ENCODE results near the gene ZFP82. TPM values are rescaled to one million over a fixed set of nuclear protein-coding genes. Genes with fewer than 3 reads are reported as not detected.

The ZFP82 gene
- total RNA-seq, 1 donor from 2014 or later: 48.5 TPM

DNA sequence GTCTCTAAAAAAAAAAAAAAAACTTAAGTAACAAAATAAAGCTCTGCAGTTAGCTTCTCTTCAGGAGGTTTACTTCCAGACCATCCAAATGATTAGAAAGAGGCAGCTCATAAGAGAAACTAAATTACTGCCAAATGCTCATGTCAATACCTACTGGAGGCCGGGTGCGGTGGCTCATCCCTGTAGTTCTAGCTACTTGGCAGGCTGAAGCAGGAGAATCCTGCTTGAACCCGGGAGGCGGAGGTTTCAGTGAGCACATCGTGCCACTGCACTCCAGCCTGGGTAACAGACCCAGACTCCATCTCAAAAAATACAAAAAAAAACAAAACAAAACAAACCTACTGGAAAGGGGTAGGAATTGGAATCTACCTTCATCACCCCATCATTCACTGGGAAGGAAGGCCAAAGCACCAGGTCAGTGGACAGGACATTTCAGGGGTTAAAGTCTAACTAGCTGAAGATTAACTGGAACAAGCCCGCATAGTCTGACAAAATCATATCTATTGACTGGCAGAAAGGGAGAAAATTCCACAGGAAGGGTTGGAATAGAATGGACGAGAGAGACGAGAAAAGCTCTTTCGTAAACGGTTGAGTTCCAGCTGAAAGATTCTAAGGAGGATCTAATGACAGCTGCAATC is 40.8 kb downstream of the ZFP82 start:
- DNase-seq (ENCODE audit: low spot score in 2 of 2): no peak
- FAIRE-seq: no peak

- DNase-seq (ENCODE audit: low spot score in 2 of 2) (no peak), FAIRE-seq (no peak)
Observed at GRCh38 chr19:36373638-36374156, 44.7 kb downstream of the ZFP82 start.

- FAIRE-seq: no peak
Observed at GRCh38 chr19:36371886-36372285, 46.6 kb downstream of the ZFP82 start.

DNA sequence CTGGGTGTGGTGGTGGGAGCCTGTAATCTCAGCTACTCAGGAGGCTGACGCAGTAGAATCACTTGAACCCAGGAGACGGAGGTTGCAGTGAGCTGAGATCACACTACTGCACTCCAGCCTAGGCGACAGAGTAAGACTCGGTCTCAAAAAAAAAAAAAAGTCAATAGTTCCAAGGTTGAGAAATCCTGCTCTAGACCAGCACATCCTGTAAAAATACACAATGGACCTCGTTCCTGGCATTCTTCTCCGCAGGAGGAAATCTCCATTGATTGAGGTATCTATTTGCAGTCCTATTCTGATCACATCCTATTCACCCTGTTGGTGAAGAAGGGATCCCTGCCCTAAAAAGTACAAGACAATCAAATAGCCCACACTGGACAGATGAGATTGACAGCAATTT is 54.6 kb downstream of the ZFP82 start:
- no peak for FAIRE-seq
- no peak for DNase-seq (ENCODE audit: low spot score in 2 of 2)

More at GRCh38 chr19:36371886-36372285, 46.6 kb downstream of the ZFP82 start:
- no peak for DNase-seq (ENCODE audit: low spot score in 2 of 2)

Other genes starting within 250 kb of the ZFP82 start
- 19.6 TPM for gene ZNF565, start 204.0 kb downstream of the ZFP82 start, total RNA-seq
- gene ZNF146, start 203.5 kb downstream of the ZFP82 start, total RNA-seq: 86.0 TPM
- gene ZFP14, start 39.4 kb downstream of the ZFP82 start, total RNA-seq: 65.6 TPM
- gene ZNF566, start 70.9 kb upstream of the ZFP82 start, total RNA-seq: 72.2 TPM
- 34.2 TPM for gene ZNF260, start 109.6 kb upstream of the ZFP82 start, total RNA-seq
- 59.1 TPM for gene ZNF529, start 154.6 kb upstream of the ZFP82 start, total RNA-seq
- 96.2 TPM for gene ZNF382, start 186.7 kb upstream of the ZFP82 start, total RNA-seq
- 49.7 TPM for gene ZNF461, start 248.2 kb upstream of the ZFP82 start, total RNA-seq

All from frontal cortex (tissue), 4 donors.